ENCODE measurements around the gene GPX4. TPM values are rescaled to one million over a fixed set of nuclear protein-coding genes. Genes with fewer than 3 reads are reported as not detected.

GPX4 gene
- total and polyA plus RNA-seq, 10 of the 15 experiments (the other 5 are each of a cell fraction or from before 2014, with no cell fraction given), result 33.3 to 749 (median 297) TPM

DNA sequence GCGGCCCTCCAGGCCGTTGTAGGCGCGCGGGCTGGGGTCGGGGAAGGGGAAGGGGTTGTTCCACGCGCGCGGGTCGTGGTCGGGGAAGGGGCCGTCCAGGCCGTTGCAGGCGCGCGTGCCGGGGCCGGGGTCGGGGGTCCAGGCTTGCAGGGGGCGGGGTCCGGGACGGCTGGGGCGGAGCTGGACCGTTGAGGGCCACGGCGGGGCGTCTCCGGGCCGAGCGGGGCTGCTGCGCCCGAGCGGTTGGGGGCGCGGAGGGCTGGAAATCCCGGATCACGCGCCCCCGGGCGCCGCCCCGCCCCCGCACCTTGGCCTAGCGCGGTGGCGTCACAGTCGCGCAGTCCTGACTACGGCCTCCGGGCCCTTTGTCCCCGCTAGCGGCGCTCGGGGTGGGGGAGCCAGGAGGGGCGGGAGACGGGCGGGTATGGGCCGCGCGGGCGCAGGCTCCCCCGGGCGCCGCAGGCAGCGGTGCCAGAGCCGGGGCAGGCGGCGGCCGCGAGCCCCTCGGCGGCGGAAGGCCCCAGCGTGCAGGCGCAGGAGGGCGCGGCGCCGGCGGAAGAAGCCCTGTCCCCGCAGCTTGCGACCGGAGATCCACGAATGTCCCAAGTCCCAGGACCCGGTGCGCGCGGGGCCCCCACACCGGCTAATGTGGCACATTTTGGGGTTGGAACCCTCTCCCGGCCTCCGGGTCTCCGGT lies 665 bp downstream of the GPX4 start:
- peaks cover 0 to 10% of the 10 kb centered on the region in 2 experiments; a peak in 2 of 4 replicates for H3K36me3 ChIP-seq (ENCODE audit: control insufficient read depth in 2 of 2, insufficient read depth in 2 of 2, low read length in 1 of 2)
- H3K4me1 ChIP-seq (ENCODE audit: control insufficient read depth, insufficient read depth, low read length), result peaks cover 32% of the 10 kb centered on the region
- ChIA-PET POLR2A (interaction anchor here (0.8 to 4.0 kb wide), 8 partner anchors 11 to 81 kb away, joined by 3 to 45 read pairs (median 5); partner anchors contain the start of gene ARHGAP45), RAD21 (ENCODE audit: unreplicated experiment) (interaction anchor here (0.9 to 1.8 kb wide), 3 partner anchors 29 to 40 kb away, joined by 3 to 6 read pairs (median 5); partner anchors contain the start of gene ARHGAP45), SMC1A (ENCODE audit: uncharacterized antibody, unreplicated experiment) (no interaction called here), CTCF (interaction anchor here (0.7 to 1.0 kb wide), 2 partner anchors 9 to 122 kb away, joined by 3 read pairs; no protein-coding TSS in a partner anchor)
- H3K4me3 ChIP-seq, result peak overlapping the region; percentile 91
- no peaks in the 10 kb centered on the region for H3K27me3 ChIP-seq (replicated peaks in 1 of 2; ENCODE audit: control insufficient read depth in 2 of 2, insufficient read depth in 2 of 2, low read length in 1 of 2)
- FAIRE-seq (no peak), DNase-seq (ENCODE audit: low read depth, low spot score) (no peak), ATAC-seq (peak; percentile 44)
- intact Hi-C loops (cut with micrococcal nuclease; ENCODE audit: unreplicated experiment) (loop anchor here (5.0 kb wide), 2 partner anchors 78 to 138 kb away; partner anchors contain the start of gene ATP5F1D), in situ Hi-C loops (cut with MboI) (loop anchor here (5.0 kb wide), 1 partner anchor 98 kb away; no protein-coding TSS in a partner anchor)
- H4K20me1 ChIP-seq (ENCODE audit: control insufficient read depth, insufficient read depth), result no peaks in the 10 kb centered on the region; the same call in 1 of the 2 replicates
- BruUV-seq (replicated peaks), result no TSS peak
- H2AFZ ChIP-seq (ENCODE audit: control insufficient read depth, low read depth, low read length), result no peak overlapping the region
- no peaks in the 10 kb centered on the region; the same call in 2 of the 3 replicates for H3K9me3 ChIP-seq (replicated peaks; ENCODE audit: control insufficient read depth, insufficient read depth, low read length)
- H3K27ac ChIP-seq (ENCODE audit: control insufficient read depth, insufficient read depth), result peak overlapping the region; percentile 87
- peak overlapping the region; percentile 82 for H3K4me2 ChIP-seq (ENCODE audit: control insufficient read depth, insufficient read depth)
- H3K9ac ChIP-seq (ENCODE audit: control insufficient read depth, insufficient read depth, low read length), result peak overlapping the region; percentile 74
- under 1% methylated on average over 47 of the region's 93 CpGs for WGBS (ENCODE audit: insufficient coverage, insufficient replicate concordance, low lambda C conversion rate, missing lambda C conversion rate)
- peaks cover 9% of the 10 kb centered on the region for H3K79me2 ChIP-seq (ENCODE audit: control insufficient read depth, insufficient read depth, low read length)
- TF ChIP-seq DPF2 (IDR thresholded peaks at IDR 0.05) (no peak; the same call in none of the 2 replicates), MEF2A (IDR thresholded peaks at IDR 0.05; ENCODE audit: insufficient read depth, low read depth, low read length) (no peak), SUZ12 (IDR thresholded peaks at IDR 0.05; ENCODE audit: unreplicated experiment) (no peak), NR2F1 (conservative IDR thresholded peaks at IDR 0.05) (peak; percentile 35), MXI1 (IDR thresholded peaks at IDR 0.05; ENCODE audit: low read depth, low read length) (peak; percentile 46; the same call in 1 of the 2 replicates), BHLHE40 (IDR thresholded peaks at IDR 0.05; ENCODE audit: borderline replicate concordance in 1 of 2, low read depth in 2 of 2, low read length in 1 of 2) (peak; percentile 49 to 87; a peak in 3 of 4 replicates), MEF2B (IDR thresholded peaks at IDR 0.05; ENCODE audit: partially characterized antibody, poor library complexity, severe bottlenecking) (no peak), ZSCAN29 (IDR thresholded peaks at IDR 0.05) (no peak), IRF4 (IDR thresholded peaks at IDR 0.05; ENCODE audit: low read depth, low read length) (no peak), HDAC2 (IDR thresholded peaks at IDR 0.05) (no peak), FOXM1 (IDR thresholded peaks at IDR 0.05; ENCODE audit: low read depth, low read length) (no peak), BCL11A (IDR thresholded peaks at IDR 0.05; ENCODE audit: low read depth, low read length) (no peak), HSF1 (IDR thresholded peaks at IDR 0.05; ENCODE audit: low read depth, low read length) (no peak), IKZF2 (IDR thresholded peaks at IDR 0.05) (no peak), SKIL (IDR thresholded peaks at IDR 0.05; ENCODE audit: low read depth, poor library complexity, severe bottlenecking) (no peak), WRNIP1 (IDR thresholded peaks at IDR 0.05; ENCODE audit: borderline replicate concordance, low read depth, low read length) (no peak)
- TF ChIP-seq, protein P1, sequence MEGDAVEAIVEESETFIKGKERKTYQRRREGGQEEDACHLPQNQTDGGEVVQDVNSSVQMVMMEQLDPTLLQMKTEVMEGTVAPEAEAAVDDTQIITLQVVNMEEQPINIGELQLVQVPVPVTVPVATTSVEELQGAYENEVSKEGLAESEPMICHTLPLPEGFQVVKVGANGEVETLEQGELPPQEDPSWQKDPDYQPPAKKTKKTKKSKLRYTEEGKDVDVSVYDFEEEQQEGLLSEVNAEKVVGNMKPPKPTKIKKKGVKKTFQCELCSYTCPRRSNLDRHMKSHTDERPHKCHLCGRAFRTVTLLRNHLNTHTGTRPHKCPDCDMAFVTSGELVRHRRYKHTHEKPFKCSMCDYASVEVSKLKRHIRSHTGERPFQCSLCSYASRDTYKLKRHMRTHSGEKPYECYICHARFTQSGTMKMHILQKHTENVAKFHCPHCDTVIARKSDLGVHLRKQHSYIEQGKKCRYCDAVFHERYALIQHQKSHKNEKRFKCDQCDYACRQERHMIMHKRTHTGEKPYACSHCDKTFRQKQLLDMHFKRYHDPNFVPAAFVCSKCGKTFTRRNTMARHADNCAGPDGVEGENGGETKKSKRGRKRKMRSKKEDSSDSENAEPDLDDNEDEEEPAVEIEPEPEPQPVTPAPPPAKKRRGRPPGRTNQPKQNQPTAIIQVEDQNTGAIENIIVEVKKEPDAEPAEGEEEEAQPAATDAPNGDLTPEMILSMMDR (IDR thresholded peaks at IDR 0.05 in 2 of 3, conservative IDR thresholded peaks at IDR 0.05 in 1 of 3; ENCODE audit: control insufficient read depth in 2 of 3, extremely low read depth in 1 of 3, insufficient read depth in 1 of 3, low read depth in 3 of 3, low read length in 3 of 3), result no peak
